NCI-H2107 treated with DMSO at 0.1 percent for 48 hours (cell line): ENCODE results near the gene UPP2.
A peak's percentile ranks its signal among the peaks of the same experiment; 100 is the strongest.

ENCODE experiments used
- DNase-seq: peaks from one replicate; lab custom pipeline; 2025; ENCODE audit not compliant: unreplicated experiment; lab: John Stamatoyannopoulos, UW

UPP2 gene

GRCh38 chr2:158135096-158135495 lies 33.4 kb downstream of the UPP2 start:
- no peak for DNase-seq

- no peak for DNase-seq
These were observed 36.6 kb downstream of the UPP2 start for GRCh38 chr2:158138255-158138654.

DNA sequence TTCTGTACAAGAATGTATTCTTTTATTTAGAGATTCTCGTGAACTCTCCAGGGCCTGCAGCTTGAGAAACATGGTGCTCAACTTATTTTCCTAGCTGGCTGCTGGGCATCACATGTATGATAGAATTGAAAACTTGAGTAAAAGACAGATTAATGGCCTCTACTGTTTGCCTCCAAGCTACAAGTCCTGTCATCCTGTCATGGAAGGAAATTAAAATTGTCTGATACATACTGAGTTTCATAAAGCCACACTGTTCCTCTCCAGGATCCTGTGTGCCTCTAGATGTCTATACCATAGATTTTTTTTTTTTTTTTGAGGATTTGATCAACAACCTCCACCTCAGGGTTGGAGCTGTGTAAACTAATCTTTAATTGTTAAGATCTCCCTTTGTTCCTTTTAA lies 38.5 kb downstream of the UPP2 start:
- DNase-seq, result no peak

GRCh38 chr2:158142165-158142564 lies 40.5 kb downstream of the UPP2 start:
- DNase-seq, result no peak

- no peak for DNase-seq
These were observed 41.1 kb downstream of the UPP2 start for GRCh38 chr2:158142568-158143332.

- DNase-seq, result no peak
These were observed 42.2 kb downstream of the UPP2 start for GRCh38 chr2:158143703-158144360.

GRCh38 chr2:158144914-158145625 lies 43.4 kb downstream of the UPP2 start:
- peak; percentile 80 for DNase-seq

DNA sequence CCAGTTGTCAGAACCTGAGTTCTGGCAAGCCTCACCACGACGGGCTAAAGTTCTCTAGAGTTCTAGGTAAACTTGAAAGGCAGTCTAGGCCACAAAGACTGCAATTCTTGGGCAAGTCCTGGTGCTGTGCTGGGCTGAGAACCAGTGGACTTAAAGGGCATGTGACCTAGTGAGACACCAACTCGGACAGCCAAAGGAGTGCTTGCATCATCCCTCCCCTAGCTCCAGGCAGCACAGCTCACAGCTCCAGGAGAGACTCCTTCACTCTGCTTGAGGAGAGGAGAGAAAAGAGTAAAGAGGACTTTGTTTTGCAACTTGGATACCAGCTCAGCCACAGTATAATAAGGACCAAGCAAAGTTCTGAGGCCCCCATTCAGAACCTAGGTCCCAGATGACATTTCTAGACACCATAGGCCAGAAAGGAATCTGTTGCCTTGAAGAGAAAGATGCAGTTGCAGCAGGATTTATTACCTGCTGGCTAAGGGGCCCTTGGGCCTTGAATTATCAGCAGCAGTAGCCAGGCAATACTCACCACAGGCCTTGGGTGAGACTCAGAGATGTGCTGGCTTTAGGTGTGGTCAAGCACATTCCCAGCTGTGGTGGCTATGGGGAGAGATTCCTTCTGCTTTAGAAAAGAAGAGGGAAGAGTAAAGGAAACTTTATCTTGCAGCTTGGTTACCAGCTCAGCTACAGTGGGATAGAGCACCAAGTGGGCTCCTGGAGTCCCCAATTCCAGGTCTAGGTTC lies 51.8 kb downstream of the UPP2 start:
- no peak for DNase-seq

- no peak for DNase-seq
These were observed 52.9 kb downstream of the UPP2 start for GRCh38 chr2:158154596-158154995.

GRCh38 chr2:158172719-158173118 lies 71.0 kb downstream of the UPP2 start:
- DNase-seq, result no peak

- DNase-seq, result no peak
These were observed 72.8 kb downstream of the UPP2 start for GRCh38 chr2:158174495-158174894.

DNA sequence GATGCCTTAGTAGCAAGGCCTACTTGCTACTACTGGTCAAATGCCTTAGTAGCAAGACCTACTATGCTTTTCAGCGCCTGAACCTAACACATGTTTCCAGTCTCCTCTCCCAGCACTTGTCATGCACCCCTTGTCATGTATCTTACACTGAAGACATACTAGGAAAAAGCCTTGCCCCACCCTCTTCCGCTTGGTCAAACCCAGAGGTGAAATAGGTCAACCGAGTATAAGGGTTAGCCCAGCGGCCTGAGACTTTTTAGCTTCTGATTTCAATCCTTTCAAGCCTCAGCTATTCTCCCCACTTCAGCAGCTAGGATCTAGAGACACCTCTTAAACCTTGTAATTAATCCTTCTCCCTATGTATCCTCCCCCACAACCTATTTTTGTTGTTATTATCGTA lies 73.3 kb downstream of the UPP2 start:
- DNase-seq, result no peak

DNA sequence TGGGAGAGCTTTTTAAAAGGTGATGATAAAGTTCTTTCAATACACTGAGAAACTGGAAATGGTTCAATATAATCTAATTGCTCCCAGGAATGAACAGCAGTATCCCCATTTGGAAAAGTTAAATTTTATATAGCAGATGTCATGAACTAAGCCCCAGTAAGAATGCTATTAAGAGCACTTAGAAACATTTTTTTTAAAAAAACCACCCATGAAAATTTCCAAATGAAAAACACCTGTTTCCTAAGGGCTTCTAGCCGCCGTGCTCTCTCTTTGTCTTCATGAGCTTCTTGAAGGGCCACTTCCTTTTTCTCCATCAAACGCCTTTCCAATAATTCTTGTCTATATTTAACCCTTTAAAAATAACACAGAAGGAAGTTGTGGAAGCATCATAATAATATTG lies 77.0 kb downstream of the UPP2 start:
- DNase-seq, result no peak

DNA sequence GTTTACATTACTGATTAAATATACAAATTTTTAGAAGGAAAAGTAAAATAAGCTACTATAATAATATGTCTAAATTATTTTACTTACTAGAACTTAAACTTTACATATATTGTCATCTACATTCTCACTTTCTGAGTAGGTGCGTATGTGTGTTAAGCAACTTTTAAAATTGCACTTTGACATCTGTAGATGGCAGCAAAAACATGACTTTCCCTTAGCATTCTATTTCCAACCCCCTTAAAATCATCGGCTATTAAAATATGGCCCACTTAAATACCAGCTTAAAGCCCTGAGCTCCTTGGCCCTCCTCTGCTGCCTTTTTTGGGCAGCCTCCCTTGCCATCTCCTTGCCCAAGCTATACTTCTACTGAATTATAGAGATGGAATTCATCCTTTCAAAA lies 78.0 kb downstream of the UPP2 start:
- peak; percentile 30 for DNase-seq

GRCh38 chr2:158181171-158181570 lies 79.5 kb downstream of the UPP2 start:
- DNase-seq, result no peak

DNA sequence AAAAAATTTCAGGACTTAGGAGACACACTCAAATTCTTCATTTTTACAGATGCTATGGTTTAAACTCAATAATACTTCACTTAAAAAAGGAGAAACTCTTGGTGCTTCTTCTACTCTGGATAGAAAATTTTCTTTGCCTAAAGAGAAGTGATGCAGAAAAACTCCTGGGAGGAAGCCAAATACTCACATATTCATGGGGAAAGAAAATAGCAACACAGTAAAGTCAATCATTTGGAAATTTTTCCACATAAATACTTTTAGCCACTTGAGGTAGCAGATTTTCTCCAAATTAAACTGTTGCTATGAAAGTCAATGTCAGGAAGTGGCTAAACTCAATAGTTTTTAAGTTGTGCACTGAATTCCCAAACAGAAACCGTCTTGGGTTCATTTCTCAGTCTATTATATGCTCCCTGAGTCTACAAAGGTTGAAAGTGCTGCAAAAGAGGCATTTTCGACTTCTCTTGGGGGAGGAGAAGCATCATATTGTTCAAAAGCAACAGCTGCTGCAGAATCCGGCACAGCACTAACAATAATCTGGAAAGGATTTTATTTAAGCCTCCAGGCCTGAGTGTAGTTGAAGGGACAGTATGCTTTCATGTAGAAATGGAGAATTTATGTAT lies 81.1 kb downstream of the UPP2 start:
- DNase-seq, result no peak

DNA sequence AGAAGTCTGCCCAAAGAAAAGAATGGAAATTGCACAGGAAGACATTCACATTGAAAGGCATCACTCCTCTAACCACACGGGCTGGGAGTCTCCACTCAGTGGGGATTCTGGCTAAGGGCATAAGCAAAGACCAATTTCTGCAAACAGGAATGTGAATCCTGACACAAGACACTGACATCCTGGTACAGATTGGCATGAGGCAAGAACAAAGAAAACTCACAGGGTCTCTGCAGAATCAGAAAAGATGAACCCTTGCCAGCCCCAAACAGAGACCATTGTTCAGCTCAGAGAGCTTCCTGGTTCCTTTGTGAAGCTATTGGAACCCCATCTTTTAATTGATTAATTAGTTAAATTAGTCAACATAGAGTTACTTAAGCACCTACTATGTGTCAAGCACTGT lies 82.3 kb downstream of the UPP2 start:
- DNase-seq, result no peak

DNA sequence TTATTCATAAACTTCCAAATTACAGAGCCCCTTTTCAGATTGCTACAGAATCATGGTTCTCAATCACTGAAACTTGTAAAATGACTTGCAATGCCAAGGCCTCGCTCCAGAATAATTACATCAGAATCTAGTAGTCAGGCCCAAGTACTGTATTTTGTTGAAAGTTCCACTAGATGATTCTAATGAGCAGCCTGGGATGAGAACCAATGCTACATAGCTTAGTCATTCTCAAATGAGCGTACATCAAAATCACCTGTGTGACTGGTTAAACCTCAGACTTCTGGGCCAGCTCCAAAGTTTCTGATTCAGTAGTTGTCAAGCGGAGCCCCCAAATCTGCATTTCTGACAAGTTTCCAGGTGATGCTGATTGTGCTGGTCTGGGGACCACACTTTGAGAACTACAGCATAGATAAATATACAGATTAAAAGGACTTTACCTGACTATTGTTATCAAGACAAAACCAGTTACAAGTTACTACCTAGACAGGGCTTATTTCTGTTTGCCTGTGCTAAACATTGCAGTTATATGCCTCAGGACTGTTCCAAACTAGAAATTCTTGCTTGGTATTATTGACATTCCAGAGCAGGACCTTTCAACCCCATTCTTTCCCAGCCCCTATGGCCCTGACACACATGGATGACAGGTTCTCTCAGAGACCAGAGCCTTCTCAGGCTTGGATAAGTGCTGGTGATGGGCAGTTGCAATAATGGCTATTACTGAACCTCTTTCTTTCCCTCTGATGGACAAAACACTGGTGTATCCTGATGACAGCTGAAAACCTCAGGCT lies 83.1 kb downstream of the UPP2 start:
- DNase-seq, result no peak
